DOHH2 (cell line): Measurements from ENCODE around the gene APMAP.

ENCODE experiments used
- H3F3A ChIP-seq: fragments of 200-600 bp; sonication (generic), shearing (Covaris generic); 2 replicates; pipeline ENCODE4 v1.6.0; 2016; ENCODE audit warnings: antibody characterized with exemption, mild to moderate bottlenecking; ENCODE audit not compliant: control insufficient read depth, insufficient read depth
- H3K27ac ChIP-seq: fragments of 200-600 bp; sonication (generic); 2 replicates; pipeline ENCODE4 v1.5.1; 2014; ENCODE audit warnings: low read depth, mild to moderate bottlenecking, low read length, moderate library complexity
- H3K27me3 ChIP-seq: fragments of 200-600 bp; sonication (generic); 2 replicates; pipeline ENCODE4 v1.6.1; 2014; ENCODE audit warnings: mild to moderate bottlenecking, low read length, mixed read lengths; ENCODE audit not compliant: control insufficient read depth
- H3K36me3 ChIP-seq: fragments of 200-600 bp; sonication (generic); 2 replicates; pipeline ENCODE4 v1.6.1; 2014; ENCODE audit warnings: mild to moderate bottlenecking, low read length, moderate library complexity, mixed read lengths; ENCODE audit not compliant: control insufficient read depth
- H3K4me1 ChIP-seq: fragments of 200-600 bp; sonication (generic); 2 replicates; pipeline ENCODE4 v1.6.1; 2014; ENCODE audit warnings: mild to moderate bottlenecking, low read length, mixed read lengths; ENCODE audit not compliant: control insufficient read depth
- H3K4me2 ChIP-seq: fragments of 200-600 bp; sonication (generic); 2 replicates; pipeline ENCODE4 v1.6.0; 2014; ENCODE audit warnings: mild to moderate bottlenecking, low read length, moderate library complexity
- H3K4me3 ChIP-seq: fragments of 200-600 bp; sonication (generic); 2 replicates; pipeline ENCODE4 v1.5.1; 2014; ENCODE audit warnings: mild to moderate bottlenecking, low read length, mixed read lengths
- H3K79me2 ChIP-seq: fragments of 200-600 bp; sonication (generic); 2 replicates; pipeline ENCODE4 v1.6.1; 2014; ENCODE audit warnings: mild to moderate bottlenecking, low read length, mixed read lengths; ENCODE audit not compliant: control insufficient read depth
- H3K9me2 ChIP-seq: fragments of 200-600 bp; sonication (generic); replicated peaks from 2 replicates; pipeline ENCODE4 v1.6.1; 2014; ENCODE audit warnings: mild to moderate bottlenecking, low read length, mixed read lengths; ENCODE audit not compliant: control insufficient read depth
- H3K9me3 ChIP-seq: fragments of 200-600 bp; sonication (generic); 2 replicates; pipeline ENCODE4 v1.6.1; 2014; ENCODE audit warnings: antibody characterized with exemption, low read length, mixed read lengths; ENCODE audit not compliant: control insufficient read depth, insufficient read depth
- H4K20me1 ChIP-seq: fragments of 200-600 bp; sonication (generic); 2 replicates; pipeline ENCODE4 v1.6.0; 2014; ENCODE audit warnings: low read depth, mild to moderate bottlenecking, antibody characterized with exemption, low read length, moderate library complexity; ENCODE audit not compliant: control insufficient read depth, insufficient read depth
- EZH2phosphoT487 ChIP-seq: fragments of 200-600 bp; sonication (generic); IDR thresholded peaks from 2 replicates; pipeline ENCODE4 v1.6.1; 2017; ENCODE audit warnings: borderline replicate concordance, mild to moderate bottlenecking, antibody characterized with exemption, low read length, moderate library complexity, mixed read lengths
- TF ChIP-seq, protein P1 (sequence below): fragments of 200-600 bp; sonication (generic); IDR thresholded peaks from one replicate; pipeline ENCODE4 v1.5.1; 2014; ENCODE audit warnings: antibody characterized with exemption, mild to moderate bottlenecking, low read depth, low read length; ENCODE audit not compliant: poor library complexity, severe bottlenecking

Gene APMAP

DNA sequence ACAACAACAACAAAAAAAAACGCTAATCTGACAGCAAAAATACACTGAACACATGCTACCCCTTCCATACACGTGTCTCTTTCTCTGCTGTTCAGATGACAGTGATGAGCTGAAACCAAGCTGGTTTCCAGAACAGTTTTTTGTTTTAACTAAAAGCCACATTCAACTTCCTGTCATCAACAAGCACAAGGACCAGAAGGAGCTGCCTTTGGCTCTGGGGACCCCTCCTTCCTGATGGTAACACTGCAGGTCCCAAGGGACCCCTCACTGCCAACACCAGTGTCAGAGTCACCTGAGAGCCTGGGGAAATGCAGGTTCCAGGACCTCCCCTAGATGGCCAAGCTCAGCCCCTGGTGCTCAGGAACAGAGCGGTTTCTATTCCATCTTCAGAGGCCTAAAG is 37.5 kb downstream of the APMAP start:
- TF ChIP-seq, protein P1, sequence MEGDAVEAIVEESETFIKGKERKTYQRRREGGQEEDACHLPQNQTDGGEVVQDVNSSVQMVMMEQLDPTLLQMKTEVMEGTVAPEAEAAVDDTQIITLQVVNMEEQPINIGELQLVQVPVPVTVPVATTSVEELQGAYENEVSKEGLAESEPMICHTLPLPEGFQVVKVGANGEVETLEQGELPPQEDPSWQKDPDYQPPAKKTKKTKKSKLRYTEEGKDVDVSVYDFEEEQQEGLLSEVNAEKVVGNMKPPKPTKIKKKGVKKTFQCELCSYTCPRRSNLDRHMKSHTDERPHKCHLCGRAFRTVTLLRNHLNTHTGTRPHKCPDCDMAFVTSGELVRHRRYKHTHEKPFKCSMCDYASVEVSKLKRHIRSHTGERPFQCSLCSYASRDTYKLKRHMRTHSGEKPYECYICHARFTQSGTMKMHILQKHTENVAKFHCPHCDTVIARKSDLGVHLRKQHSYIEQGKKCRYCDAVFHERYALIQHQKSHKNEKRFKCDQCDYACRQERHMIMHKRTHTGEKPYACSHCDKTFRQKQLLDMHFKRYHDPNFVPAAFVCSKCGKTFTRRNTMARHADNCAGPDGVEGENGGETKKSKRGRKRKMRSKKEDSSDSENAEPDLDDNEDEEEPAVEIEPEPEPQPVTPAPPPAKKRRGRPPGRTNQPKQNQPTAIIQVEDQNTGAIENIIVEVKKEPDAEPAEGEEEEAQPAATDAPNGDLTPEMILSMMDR, result no peak
- TF ChIP-seq EZH2phosphoT487, result no peak
- no peaks in the 10 kb centered on the region for H3K27me3 ChIP-seq
- no peaks in the 10 kb centered on the region for H4K20me1 ChIP-seq
- no peak overlapping the region for H3K4me2 ChIP-seq
- peaks cover 15% of the 10 kb centered on the region for H3K4me1 ChIP-seq
- no peaks in the 10 kb centered on the region for H3K9me2 ChIP-seq
- H3K27ac ChIP-seq, result no peak overlapping the region
- peaks cover 1% of the 10 kb centered on the region; the same call in 1 of the 2 replicates for H3K36me3 ChIP-seq
- H3K4me3 ChIP-seq, result no peak overlapping the region
- no peaks in the 10 kb centered on the region for H3K79me2 ChIP-seq
- H3F3A ChIP-seq, result peaks cover 3% of the 10 kb centered on the region
- no peaks in the 10 kb centered on the region for H3K9me3 ChIP-seq

DNA sequence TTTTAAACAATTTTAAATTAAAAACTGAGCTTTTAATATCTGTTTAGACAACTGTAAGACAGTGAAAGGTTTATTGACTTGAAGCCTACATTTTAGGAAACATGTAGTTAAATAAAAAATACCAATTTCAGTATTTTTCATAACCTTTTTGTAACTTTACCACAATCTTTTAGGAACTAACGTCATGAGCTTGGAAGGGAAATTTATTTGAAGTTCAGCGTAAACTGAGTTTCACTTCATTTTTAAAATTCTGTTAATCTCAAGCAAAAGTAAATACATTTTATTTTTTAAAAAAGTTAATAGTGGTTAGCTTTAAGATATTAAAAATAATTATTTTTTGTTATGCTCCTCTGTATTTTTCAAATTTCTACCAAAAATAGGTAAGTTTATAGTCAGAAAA is 38.0 kb downstream of the APMAP start:
- Histone ChIP-seq H3K4me2 (no peak overlapping the region), H3F3A (peaks cover 3% of the 10 kb centered on the region), H3K27ac (no peak overlapping the region), H3K79me2 (no peaks in the 10 kb centered on the region), H3K36me3 (no peaks in the 10 kb centered on the region), H3K4me3 (no peak overlapping the region), H3K9me2 (no peaks in the 10 kb centered on the region), H4K20me1 (no peaks in the 10 kb centered on the region), H3K27me3 (no peaks in the 10 kb centered on the region), H3K9me3 (no peaks in the 10 kb centered on the region), H3K4me1 (peaks cover 15% of the 10 kb centered on the region)
- TF ChIP-seq, protein P1, result no peak
- TF ChIP-seq EZH2phosphoT487, result no peak

DNA sequence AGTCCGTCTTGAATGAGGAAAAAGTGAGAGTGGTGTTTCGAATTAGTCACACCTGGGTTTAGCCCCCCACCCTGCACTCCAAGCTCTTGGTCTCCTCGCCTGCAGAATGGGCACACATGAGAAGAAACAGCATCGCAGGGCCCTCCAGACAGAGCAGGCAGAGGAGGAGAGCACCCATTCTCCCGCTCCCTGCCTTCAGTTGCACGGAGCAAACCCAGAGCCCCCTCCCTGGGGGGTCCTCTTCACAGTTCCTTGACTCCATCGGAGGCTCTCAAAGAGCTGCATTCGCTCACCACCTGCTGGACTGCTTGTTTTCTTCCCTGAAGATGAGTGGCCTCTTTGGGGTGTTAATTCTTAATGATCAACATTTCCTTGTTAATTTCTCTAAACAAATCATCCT is 38.4 kb downstream of the APMAP start:
- Histone ChIP-seq H3K4me3 (no peak overlapping the region), H3K9me3 (no peaks in the 10 kb centered on the region), H3K4me2 (no peak overlapping the region), H3K9me2 (no peaks in the 10 kb centered on the region), H3F3A (peaks cover 3% of the 10 kb centered on the region), H3K27ac (no peak overlapping the region), H3K4me1 (peaks cover 15% of the 10 kb centered on the region), H3K79me2 (no peaks in the 10 kb centered on the region), H3K36me3 (no peaks in the 10 kb centered on the region), H3K27me3 (no peaks in the 10 kb centered on the region), H4K20me1 (no peaks in the 10 kb centered on the region)
- TF ChIP-seq, protein P1, result no peak

DNA sequence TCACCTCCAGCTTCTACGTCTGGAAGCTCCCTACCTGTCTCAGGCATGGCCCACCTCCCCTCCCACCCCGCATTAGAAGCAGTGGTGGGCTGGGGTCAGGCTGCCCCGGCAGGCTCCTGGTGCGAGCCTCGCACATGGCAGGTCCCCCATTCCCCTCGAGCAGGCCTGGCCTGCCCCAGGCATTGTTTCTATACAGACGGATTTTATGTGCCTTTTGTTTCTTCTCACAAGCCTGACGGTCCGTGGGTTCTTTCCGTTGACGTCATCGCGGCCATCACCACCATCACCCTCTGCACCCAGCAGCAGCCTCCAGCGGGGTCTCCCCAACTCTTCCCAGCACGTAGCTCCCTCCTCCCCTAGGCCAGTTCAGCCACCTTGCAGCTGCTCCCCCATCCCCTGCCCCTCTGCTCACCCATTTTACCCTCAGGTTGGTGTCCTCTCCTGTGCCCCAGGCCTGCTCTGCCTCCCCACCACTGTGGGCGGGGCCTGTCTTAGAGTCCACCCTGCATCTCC is 38.9 kb downstream of the APMAP start:
- Histone ChIP-seq H3K9me3 (no peaks in the 10 kb centered on the region), H3K4me3 (no peak overlapping the region), H3K4me1 (peaks cover 15% of the 10 kb centered on the region), H3K27ac (no peak overlapping the region), H3K9me2 (no peaks in the 10 kb centered on the region), H3K27me3 (no peaks in the 10 kb centered on the region), H4K20me1 (no peaks in the 10 kb centered on the region), H3K36me3 (no peaks in the 10 kb centered on the region), H3F3A (peaks cover 3% of the 10 kb centered on the region), H3K4me2 (no peak overlapping the region), H3K79me2 (no peaks in the 10 kb centered on the region)
- TF ChIP-seq EZH2phosphoT487, result no peak
- TF ChIP-seq, protein P1, result no peak
